ENCODE results near the gene BAD. TPM values are rescaled to one million over a fixed set of nuclear protein-coding genes. Genes with fewer than 3 reads are reported as not detected.

BAD gene
- total and polyA plus RNA-seq, 4 donors: 16.0 to 39.5 (median 30.2) TPM

- H3K27me3 ChIP-seq (ENCODE audit: control insufficient read depth in 4 of 4, insufficient read depth in 4 of 4, low read length in 3 of 4): no peaks in the 10 kb centered on the region
- H3K27ac ChIP-seq (ENCODE audit: low read depth in 1 of 2, low read length in 2 of 2): no peak overlapping the region
- TF ChIP-seq REST (IDR thresholded peaks at IDR 0.05): no peak
- no peak for TF ChIP-seq SP1 (IDR thresholded peaks at IDR 0.05)
- no peak for TF ChIP-seq MAX (IDR thresholded peaks at IDR 0.05)
- no peak for TF ChIP-seq GABPA (IDR thresholded peaks at IDR 0.05 in 1 of 2, conservative IDR thresholded peaks at IDR 0.05 in 1 of 2)
- no peak for TF ChIP-seq TAF1 (conservative IDR thresholded peaks at IDR 0.05)
- TF ChIP-seq EGR1 (IDR thresholded peaks at IDR 0.05; ENCODE audit: low read depth in 2 of 2): no peak
- no peak overlapping the region for H3K4me3 ChIP-seq (ENCODE audit: low read depth in 1 of 3, low read length in 3 of 3)
- H3K4me1 ChIP-seq (ENCODE audit: control insufficient read depth in 4 of 4, insufficient read depth in 4 of 4, low read length in 3 of 4): peaks cover 5 to 17% (median 14%) of the 10 kb centered on the region in 4 donors
- H3K9me3 ChIP-seq (ENCODE audit: control insufficient read depth in 4 of 4, low read length in 3 of 4): no peaks in the 10 kb centered on the region
- no peak for DNase-seq (ENCODE audit: low spot score)
- WGBS: 97% methylated on average over 15 of the region's 15 CpGs
- H3K9ac ChIP-seq (ENCODE audit: low read depth in 1 of 2, low read length in 2 of 2): no peak overlapping the region
- peaks cover 0 to 9% (median 3%) of the 10 kb centered on the region in 4 donors for H3K36me3 ChIP-seq (ENCODE audit: control insufficient read depth in 4 of 4, insufficient read depth in 3 of 4, low read depth in 1 of 4, low read length in 3 of 4)
These were observed 18.1 kb downstream of the BAD start for GRCh38 chr11:64266339-64266738.

- Histone ChIP-seq H3K36me3 (ENCODE audit: control insufficient read depth in 4 of 4, insufficient read depth in 3 of 4, low read depth in 1 of 4, low read length in 3 of 4) (peaks cover 0 to 9% (median 3%) of the 10 kb centered on the region in 4 donors), H3K4me3 (ENCODE audit: low read depth in 1 of 3, low read length in 3 of 3) (no peak overlapping the region), H3K9ac (ENCODE audit: low read depth in 1 of 2, low read length in 2 of 2) (no peak overlapping the region), H3K27ac (ENCODE audit: low read depth in 1 of 2, low read length in 2 of 2) (no peak overlapping the region), H3K4me1 (ENCODE audit: control insufficient read depth in 4 of 4, insufficient read depth in 4 of 4, low read length in 3 of 4) (peaks cover 5 to 17% (median 14%) of the 10 kb centered on the region in 4 donors), H3K27me3 (ENCODE audit: control insufficient read depth in 4 of 4, insufficient read depth in 4 of 4, low read length in 3 of 4) (no peaks in the 10 kb centered on the region), H3K9me3 (ENCODE audit: control insufficient read depth in 4 of 4, low read length in 3 of 4) (no peaks in the 10 kb centered on the region)
- WGBS: 94% methylated on average over 35 of the region's 35 CpGs
- TF ChIP-seq ZBTB33 (IDR thresholded peaks at IDR 0.05) (no peak), FOXA2 (IDR thresholded peaks at IDR 0.05) (no peak), HNF4A (conservative IDR thresholded peaks at IDR 0.05) (no peak), MAX (IDR thresholded peaks at IDR 0.05) (no peak), EGR1 (IDR thresholded peaks at IDR 0.05; ENCODE audit: low read depth in 2 of 2) (no peak), TAF1 (conservative IDR thresholded peaks at IDR 0.05) (no peak), RXRA (IDR thresholded peaks at IDR 0.05) (no peak), RAD21 (IDR thresholded peaks at IDR 0.05) (no peak), GABPA (IDR thresholded peaks at IDR 0.05 in 1 of 2, conservative IDR thresholded peaks at IDR 0.05 in 1 of 2) (no peak)
- DNase-seq (ENCODE audit: low spot score): no peak
These were observed 19.0 kb downstream of the BAD start for GRCh38 chr11:64265176-64266160.
